ENCODE results near the gene TMEM109. TPM values are rescaled to one million over a fixed set of nuclear protein-coding genes. Genes with fewer than 3 reads are reported as not detected.

TMEM109 gene
- total and polyA plus RNA-seq, 2 of the 13 experiments (the other 11 are each of a cell fraction or from before 2014, with no cell fraction given) = 7.7 to 18.0 TPM

- TF ChIP-seq HNF4A (CRISPR knock-in tag; IDR thresholded peaks at IDR 0.05) (peak; percentile 87), MAFG (CRISPR knock-in tag; IDR thresholded peaks at IDR 0.05) (no peak), ZNF264 (CRISPR knock-in tag; IDR thresholded peaks at IDR 0.05) (peak; percentile 92), ZFYVE20 (CRISPR knock-in tag; IDR thresholded peaks at IDR 0.05; ENCODE audit: borderline replicate concordance, low read depth) (no peak), MAX (IDR thresholded peaks at IDR 0.05) (peak; percentile 90), JUNB (CRISPR knock-in tag; IDR thresholded peaks at IDR 0.05; ENCODE audit: borderline replicate concordance) (peak; percentile 38; the same call in 1 of the 2 replicates), ZZZ3 (CRISPR knock-in tag; IDR thresholded peaks at IDR 0.05; ENCODE audit: borderline replicate concordance) (no peak), ZNF251 (CRISPR knock-in tag; IDR thresholded peaks at IDR 0.05) (no peak), ZNF724P (CRISPR knock-in tag; IDR thresholded peaks at IDR 0.05; ENCODE audit: borderline replicate concordance) (peak; percentile 73; the same call in 1 of the 2 replicates), TIGD3 (CRISPR knock-in tag; IDR thresholded peaks at IDR 0.05; ENCODE audit: borderline replicate concordance) (no peak), SETDB1 (CRISPR knock-in tag; IDR thresholded peaks at IDR 0.05; ENCODE audit: borderline replicate concordance) (no peak), ZNF597 (CRISPR knock-in tag; IDR thresholded peaks at IDR 0.05) (no peak), ZNF510 (CRISPR knock-in tag; IDR thresholded peaks at IDR 0.05; ENCODE audit: low read depth) (no peak), NCOA2 (CRISPR knock-in tag; IDR thresholded peaks at IDR 0.05) (peak; percentile 95), PLSCR1 (CRISPR knock-in tag; IDR thresholded peaks at IDR 0.05; ENCODE audit: borderline replicate concordance) (no peak), MTF2 (CRISPR knock-in tag; IDR thresholded peaks at IDR 0.05; ENCODE audit: borderline replicate concordance) (no peak), GLMP (CRISPR knock-in tag; IDR thresholded peaks at IDR 0.05; ENCODE audit: borderline replicate concordance) (no peak), ARHGAP35 (CRISPR knock-in tag; IDR thresholded peaks at IDR 0.05; ENCODE audit: borderline replicate concordance) (no peak), ZFP82 (CRISPR knock-in tag; IDR thresholded peaks at IDR 0.05; ENCODE audit: borderline replicate concordance) (no peak), THYN1 (CRISPR knock-in tag; IDR thresholded peaks at IDR 0.05; ENCODE audit: borderline replicate concordance, low read depth) (no peak), ZNF17 (CRISPR knock-in tag; IDR thresholded peaks at IDR 0.05) (no peak)
Observed at GRCh38 chr11:60880643-60881282, 33.2 kb upstream of the TMEM109 start (continued).
